Testis (tissue), 2 donors: ENCODE data around the gene SMARCE1.

Experiments used
- POLR2A ChIP-seq: fragments of 450-650 bp; IDR thresholded peaks from one replicate; pipeline ENCODE4 v1.6.1; 2017; ENCODE audit warnings: antibody characterized with exemption, mild to moderate bottlenecking, moderate library complexity
- TF ChIP-seq, protein P1 (sequence below), 3 experiments: fragments of 450-650 bp in 2 of 3; fragments of 200-600 bp in 1 of 3; sonication (generic) in 1 of 3; IDR thresholded peaks; one replicate each; pipeline ENCODE4 v1.5.1; 2016 to 2019; ENCODE audit warnings: antibody characterized with exemption in 3 of 3, mild to moderate bottlenecking in 2 of 3, moderate library complexity in 1 of 3

DNA sequence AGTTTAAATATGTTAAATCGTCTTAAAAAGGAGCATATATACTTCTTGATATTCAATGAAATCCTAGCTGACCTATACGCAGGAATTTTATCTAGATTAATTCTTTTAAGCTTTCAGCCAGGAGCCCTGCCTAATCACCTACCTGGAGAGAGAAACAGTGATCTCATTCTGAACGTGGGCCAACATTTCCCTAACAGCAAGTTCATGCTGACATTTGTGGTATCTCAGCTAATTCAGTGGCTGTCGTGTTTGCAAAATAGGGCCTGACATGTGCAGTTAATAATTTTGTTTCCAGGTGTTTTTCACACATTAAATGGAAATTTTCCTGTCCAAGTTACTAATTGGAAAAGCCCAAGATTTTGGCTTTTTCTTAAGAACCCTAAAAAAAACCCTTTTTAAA is 38.6 kb upstream of the SMARCE1 start:
- TF ChIP-seq, protein P1, sequence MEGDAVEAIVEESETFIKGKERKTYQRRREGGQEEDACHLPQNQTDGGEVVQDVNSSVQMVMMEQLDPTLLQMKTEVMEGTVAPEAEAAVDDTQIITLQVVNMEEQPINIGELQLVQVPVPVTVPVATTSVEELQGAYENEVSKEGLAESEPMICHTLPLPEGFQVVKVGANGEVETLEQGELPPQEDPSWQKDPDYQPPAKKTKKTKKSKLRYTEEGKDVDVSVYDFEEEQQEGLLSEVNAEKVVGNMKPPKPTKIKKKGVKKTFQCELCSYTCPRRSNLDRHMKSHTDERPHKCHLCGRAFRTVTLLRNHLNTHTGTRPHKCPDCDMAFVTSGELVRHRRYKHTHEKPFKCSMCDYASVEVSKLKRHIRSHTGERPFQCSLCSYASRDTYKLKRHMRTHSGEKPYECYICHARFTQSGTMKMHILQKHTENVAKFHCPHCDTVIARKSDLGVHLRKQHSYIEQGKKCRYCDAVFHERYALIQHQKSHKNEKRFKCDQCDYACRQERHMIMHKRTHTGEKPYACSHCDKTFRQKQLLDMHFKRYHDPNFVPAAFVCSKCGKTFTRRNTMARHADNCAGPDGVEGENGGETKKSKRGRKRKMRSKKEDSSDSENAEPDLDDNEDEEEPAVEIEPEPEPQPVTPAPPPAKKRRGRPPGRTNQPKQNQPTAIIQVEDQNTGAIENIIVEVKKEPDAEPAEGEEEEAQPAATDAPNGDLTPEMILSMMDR (IDR thresholded peaks at IDR 0.05), result no peak
- no peak for TF ChIP-seq POLR2A
